T-helper 9 cell (primary cell): ENCODE results near the gene DOCK1.
"Not testable (repeated sequence)": the region's sequence is repeated elsewhere in the genome, so short reads cannot be mapped to it uniquely, and the experiment has no call there.

Experiments
- DNase-seq: peaks from one replicate; pipeline ENCODE4 v3.0.0-alpha.2; 2020
- total RNA-seq, 2 donors: gene quantifications; one replicate each; lab custom pipeline; 2026; lab: John Stamatoyannopoulos, UW

DOCK1 gene
- total RNA-seq = 0 to 0.56 reads per million in 2 donors

GRCh38 chr10:126904818-126905701 is at the start of gene DOCK1:
Gene DOCK1 (plus strand): TSS chr10:126905428. CDS start chr10:126905518, 90 bp downstream.
- no peak for DNase-seq

DNA sequence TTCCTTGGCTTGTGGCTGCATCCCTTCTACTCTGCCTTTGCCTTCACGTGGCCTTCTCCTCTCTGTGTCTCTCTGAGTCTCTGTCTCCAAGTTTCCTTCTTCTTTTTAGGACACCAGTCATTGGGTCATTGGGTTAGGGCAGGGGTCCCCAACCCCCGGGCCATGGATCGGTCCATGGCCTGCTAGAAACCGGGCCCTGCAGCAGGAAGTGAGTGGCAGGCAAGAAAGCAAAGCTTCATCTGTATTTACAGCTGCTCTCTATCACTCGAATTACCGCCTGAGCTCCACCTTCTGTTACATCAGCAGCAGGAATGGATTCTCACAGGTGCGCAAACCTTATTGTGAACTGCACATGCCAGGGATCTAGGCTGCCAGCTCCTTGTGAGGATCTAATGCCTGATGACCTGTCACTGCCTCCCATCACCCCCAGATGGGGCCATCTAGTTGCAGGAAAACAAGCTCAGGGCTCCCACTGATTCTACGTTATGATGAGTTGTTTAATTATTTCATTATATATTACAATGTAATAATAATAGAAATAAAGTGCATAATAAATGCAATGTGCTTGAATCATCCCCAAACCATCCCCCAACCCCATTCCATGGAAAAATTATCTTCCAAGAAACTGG is 47.9 kb upstream of the DOCK1 start:
- no peak for DNase-seq

GRCh38 chr10:126867567-126868365 is 37.5 kb upstream of the DOCK1 start:
- DNase-seq = no peak

DNA sequence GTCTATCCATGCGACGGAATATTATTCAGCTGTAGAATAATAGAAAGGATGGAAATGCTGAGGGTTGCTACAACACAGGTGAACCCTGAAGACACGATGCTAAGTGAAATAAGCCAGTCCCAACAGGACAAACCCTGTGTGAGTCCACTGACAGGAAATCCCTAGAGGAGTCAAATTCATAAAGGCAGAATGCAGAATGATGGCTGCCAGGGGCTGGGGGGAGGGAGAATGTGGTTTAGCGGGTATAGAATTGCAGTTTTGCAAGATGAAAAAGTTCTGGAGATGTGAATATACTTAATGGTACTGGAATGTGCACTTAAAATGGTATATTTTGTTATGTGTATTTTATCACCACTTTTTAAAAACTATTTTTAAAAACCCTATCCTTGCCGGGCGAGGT is 36.9 kb upstream of the DOCK1 start:
- no peak for DNase-seq

GRCh38 chr10:126872135-126872534 is 33.1 kb upstream of the DOCK1 start:
- no peak for DNase-seq

DNA sequence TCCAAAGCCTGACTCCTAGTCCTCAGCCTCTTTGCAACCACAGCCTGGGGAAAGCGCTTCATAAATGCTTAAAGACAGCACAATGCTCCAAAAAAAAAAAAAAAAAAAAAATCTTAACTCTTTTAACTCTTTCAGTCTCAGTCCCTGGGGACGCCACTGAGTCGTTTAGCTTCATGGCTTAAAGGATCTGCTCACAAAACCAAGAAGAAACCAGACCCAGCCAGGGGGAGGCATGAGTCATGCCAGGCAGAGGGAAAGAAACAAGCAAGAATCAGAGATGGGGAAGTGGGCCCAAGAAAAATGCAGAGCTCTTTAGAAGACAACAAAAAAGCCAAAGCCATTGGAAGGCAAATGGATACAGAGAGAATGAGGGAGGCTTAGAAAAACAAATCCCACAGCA is 32.5 kb upstream of the DOCK1 start:
- DNase-seq = no peak

GRCh38 chr10:126876456-126876855 is 28.8 kb upstream of the DOCK1 start:
- DNase-seq = no peak

GRCh38 chr10:126877390-126877789 is 27.8 kb upstream of the DOCK1 start:
- DNase-seq = no peak

GRCh38 chr10:126878594-126878993 is 26.6 kb upstream of the DOCK1 start:
- no peak for DNase-seq

- DNase-seq = no peak
Observed at GRCh38 chr10:126880926-126881325, 24.3 kb upstream of the DOCK1 start.

- DNase-seq = not testable (repeated sequence)
Observed at GRCh38 chr10:126882055-126882454, 23.2 kb upstream of the DOCK1 start.

DNA sequence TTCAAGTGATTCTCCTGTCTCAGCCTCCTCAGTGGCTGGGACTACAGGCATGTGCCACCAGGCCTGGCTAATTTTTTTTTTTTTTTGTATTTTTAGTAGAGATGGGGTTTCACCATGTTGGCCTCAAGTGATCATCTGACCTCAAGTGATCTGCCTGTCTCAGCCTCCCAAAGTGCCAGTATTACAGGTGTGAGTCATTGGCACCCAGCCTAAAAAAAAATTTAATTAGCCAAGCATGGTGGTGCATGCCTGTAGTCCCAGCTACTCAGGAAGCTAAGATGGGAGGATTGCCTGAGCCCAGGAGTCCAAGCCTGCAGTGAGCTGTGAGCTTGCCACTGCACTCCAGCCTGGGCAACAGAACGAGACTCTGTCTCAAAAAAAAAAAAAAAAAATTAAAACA is 16.8 kb upstream of the DOCK1 start:
- not testable (repeated sequence) for DNase-seq

- DNase-seq = no peak
Observed at GRCh38 chr10:126889421-126889820, 15.8 kb upstream of the DOCK1 start.

GRCh38 chr10:126890797-126891196 is 14.4 kb upstream of the DOCK1 start:
- not testable (repeated sequence) for DNase-seq

DNA sequence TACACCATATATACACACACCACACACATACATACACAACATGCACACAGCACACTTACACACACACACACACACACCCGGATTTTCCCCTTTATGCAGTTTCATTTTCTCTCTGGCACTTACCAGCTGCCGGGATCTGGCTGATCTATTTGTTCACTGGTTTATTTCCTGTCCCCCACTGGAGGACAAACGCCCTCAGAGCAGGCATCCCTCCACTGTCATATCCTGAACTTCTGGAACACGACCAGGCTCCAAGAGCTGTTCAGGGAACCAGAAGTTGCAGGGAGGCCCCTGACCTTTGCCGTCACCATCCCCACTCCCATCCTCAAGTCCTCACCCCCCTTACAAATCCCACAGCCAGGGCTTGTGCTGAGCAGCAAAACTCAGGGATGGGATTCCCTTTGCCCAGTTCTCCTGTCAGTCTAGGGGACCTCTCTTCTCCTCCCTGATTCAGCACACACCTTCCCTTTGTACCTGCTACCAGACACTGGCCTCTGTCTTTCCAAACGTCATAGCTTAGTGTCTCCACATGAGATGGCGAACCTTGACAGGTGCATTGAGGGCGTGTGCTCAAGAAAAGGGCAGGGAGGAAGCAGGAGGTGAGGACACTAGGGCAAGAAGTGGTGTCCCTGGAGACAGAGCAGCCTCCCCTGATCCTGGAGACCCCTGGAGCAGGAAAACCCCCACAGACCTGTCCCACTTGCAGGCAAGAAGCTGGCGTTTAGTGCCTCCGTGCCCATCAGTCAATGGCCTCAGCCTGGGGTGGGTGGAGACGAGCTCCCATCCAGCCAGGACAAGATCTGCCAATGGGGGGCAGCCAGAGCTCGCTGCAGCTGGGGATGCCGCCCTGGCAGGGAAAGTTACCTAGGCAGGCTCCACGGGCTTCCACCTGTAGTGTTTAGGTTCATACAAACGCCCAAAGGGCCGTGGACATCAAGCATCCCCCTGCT is 12.7 kb upstream of the DOCK1 start:
- DNase-seq = no peak

- no peak for DNase-seq
Observed at GRCh38 chr10:126893206-126893605, 12.0 kb upstream of the DOCK1 start.

- DNase-seq = no peak
Observed at GRCh38 chr10:126893841-126894240, 11.4 kb upstream of the DOCK1 start.

- no peak for DNase-seq
Observed at GRCh38 chr10:126895214-126895781, 9.9 kb upstream of the DOCK1 start.

DNA sequence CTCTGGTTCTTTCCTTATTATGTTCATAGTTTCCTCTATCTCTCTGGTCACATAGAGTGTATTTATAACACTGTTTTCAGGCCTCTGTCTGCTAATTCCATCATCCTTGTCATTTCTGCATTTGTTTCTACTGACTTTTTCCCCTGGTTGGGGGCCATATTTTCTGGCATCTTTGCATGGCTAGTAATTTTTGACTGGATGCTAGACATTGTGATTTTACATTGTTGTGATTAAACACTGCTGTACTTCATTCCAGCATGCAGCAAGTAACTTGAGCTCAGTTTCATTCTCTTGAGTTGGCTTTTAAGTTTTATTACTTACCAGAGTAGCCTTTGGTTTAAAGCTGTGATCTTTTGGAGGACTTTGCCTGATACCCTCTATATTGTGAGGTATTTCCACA is 6.8 kb upstream of the DOCK1 start:
- DNase-seq = no peak

GRCh38 chr10:126899529-126899928 is 5.7 kb upstream of the DOCK1 start:
- not testable (repeated sequence) for DNase-seq

DNA sequence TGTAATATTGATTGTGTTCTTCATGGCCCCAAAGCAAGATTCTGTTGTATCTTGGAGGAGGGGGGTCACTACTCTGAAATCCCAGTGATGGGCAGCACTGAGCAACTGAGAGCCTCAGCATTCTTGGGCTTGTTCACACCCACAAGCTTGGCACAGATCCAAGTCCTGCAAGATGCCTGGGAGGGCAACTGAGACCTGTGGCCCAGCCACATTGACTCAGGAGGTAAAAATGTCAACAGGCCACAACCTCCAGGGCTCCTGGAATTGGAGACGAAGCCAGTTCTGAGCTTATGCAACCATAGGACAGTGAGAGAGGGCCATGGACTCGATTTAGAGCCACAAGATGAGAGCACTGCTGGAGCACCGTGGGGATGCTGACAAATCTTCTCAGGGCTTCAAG is 3.1 kb upstream of the DOCK1 start:
- DNase-seq = no peak
